HFFc6 (cell line): ENCODE measurements around the gene PRR4. TPM values are rescaled to one million over a fixed set of nuclear protein-coding genes. Genes with fewer than 3 reads are reported as not detected.

Experiments used
- DNase-seq: peaks from one replicate; pipeline ENCODE4 v3.0.0-alpha.2; 2018
- H3K27ac Mint-ChIP-seq: 2 replicates; pipeline ENCODE4 v1.8.0; 2020; ENCODE audit warnings: mild to moderate bottlenecking, mixed read lengths
- H3K27me3 Mint-ChIP-seq: 2 replicates; pipeline ENCODE4 v1.8.0; 2021; ENCODE audit warnings: mild to moderate bottlenecking, moderate library complexity, mixed read lengths; ENCODE audit not compliant: insufficient read depth
- H3K36me3 Mint-ChIP-seq: 2 replicates; pipeline ENCODE4 v1.8.0; 2021; ENCODE audit warnings: low read depth, mixed read lengths
- H3K4me1 Mint-ChIP-seq: 2 replicates; pipeline ENCODE4 v1.8.0; 2020; ENCODE audit warnings: low read depth, mixed read lengths
- H3K4me3 Mint-ChIP-seq: 2 replicates; pipeline ENCODE4 v1.8.0; 2020; ENCODE audit warnings: mild to moderate bottlenecking, moderate library complexity, mixed read lengths
- H3K9me3 Mint-ChIP-seq: 2 replicates; pipeline ENCODE4 v1.8.0; 2020; ENCODE audit warnings: mild to moderate bottlenecking, mixed read lengths
- total RNA-seq, 6 experiments: library from RNA; stranded (reverse); fragmentation: NEBNext Ultra II Directional; extraction: Animal tissue kit (Norgen Biotek cat#: 25700); gene quantifications; 2 replicates in 1 of 6; 3 replicates in 5 of 6; pipeline ENCODE4 v1.2.3, GENCODE V29; 2021
- TF ChIP-seq, protein P1 (sequence below): fragments of 200-600 bp; sonication (generic); IDR thresholded peaks from 2 replicates; pipeline ENCODE4 v1.5.0; 2021; ENCODE audit warnings: antibody characterized with exemption, mild to moderate bottlenecking

PRR4 gene
- total RNA-seq, 6 experiments from 2014 or later = 1.0 to 1.3 (median 1.2) TPM; not detected in 1

DNA sequence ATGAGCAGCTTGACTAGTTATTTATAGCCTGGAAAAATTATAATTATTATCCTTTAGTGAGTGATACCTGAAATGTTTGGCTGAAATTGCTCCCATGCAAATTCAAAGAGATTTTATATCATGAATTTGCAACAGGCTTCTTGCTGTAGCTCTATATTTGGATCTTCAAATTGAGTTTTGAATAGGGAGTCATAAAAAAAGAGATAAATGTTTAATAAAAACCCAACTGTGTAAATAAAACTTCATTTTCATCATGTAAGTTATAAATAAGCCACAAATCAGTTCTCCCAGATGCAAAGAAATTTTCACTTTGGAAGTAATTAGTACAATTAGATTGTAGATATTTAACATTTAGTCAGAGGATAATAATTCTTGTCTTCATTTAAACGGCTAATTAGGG is 42.1 kb downstream of the PRR4 start, which contains the start of gene TAS2R8:
Gene TAS2R8 (minus strand): TSS at position 101 of the 400 bp plus-strand sequence. CDS start 306 bp downstream, outside the sequence.
- TF ChIP-seq, protein P1, sequence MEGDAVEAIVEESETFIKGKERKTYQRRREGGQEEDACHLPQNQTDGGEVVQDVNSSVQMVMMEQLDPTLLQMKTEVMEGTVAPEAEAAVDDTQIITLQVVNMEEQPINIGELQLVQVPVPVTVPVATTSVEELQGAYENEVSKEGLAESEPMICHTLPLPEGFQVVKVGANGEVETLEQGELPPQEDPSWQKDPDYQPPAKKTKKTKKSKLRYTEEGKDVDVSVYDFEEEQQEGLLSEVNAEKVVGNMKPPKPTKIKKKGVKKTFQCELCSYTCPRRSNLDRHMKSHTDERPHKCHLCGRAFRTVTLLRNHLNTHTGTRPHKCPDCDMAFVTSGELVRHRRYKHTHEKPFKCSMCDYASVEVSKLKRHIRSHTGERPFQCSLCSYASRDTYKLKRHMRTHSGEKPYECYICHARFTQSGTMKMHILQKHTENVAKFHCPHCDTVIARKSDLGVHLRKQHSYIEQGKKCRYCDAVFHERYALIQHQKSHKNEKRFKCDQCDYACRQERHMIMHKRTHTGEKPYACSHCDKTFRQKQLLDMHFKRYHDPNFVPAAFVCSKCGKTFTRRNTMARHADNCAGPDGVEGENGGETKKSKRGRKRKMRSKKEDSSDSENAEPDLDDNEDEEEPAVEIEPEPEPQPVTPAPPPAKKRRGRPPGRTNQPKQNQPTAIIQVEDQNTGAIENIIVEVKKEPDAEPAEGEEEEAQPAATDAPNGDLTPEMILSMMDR = no peak
- Mint-ChIP-seq H3K36me3 (no peaks in the 10 kb centered on the region), H3K9me3 (no peaks in the 10 kb centered on the region)

DNA sequence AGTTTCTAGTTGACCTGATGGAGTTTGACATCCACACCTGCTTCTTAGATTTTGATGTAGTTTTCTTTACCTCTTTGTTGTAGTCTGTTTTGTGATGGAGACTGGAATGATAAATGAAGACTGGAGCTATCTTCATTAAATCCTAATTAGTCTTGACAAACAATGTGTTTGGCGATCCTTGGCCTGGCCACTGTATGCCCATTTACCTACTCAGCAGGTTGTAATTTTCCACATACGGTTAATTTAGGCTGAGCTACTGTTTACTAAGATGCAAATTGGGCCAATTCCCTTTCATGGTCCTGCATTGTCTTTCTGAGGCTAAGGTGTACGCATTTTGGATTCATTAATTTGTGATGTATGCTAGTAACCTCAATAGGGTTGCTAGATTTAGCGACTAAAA is 46.7 kb downstream of the PRR4 start, which contains the start of gene TAS2R7:
Gene TAS2R7 (minus strand): TSS at position 41 of the 400 bp plus-strand sequence. CDS start 57 bp downstream, outside the sequence.
- TF ChIP-seq, protein P1 = no peak
- Mint-ChIP-seq H3K4me3 (no peak within 1 kb of the TSS), H3K4me1 (no peaks in the 10 kb centered on the region), H3K36me3 (no peaks in the 10 kb centered on the region), H3K9me3 (no peaks in the 10 kb centered on the region), H3K27ac (no peak within 1 kb of the TSS), H3K27me3 (peaks cover 5% of the 10 kb centered on the region; the same call in 1 of the 2 replicates)
- no peak for DNase-seq

More for the DNA sequence above, 42.1 kb downstream of the PRR4 start, which contains the start of gene TAS2R8:
- Mint-ChIP-seq H3K4me3 (no peak within 1 kb of the TSS), H3K27me3 (peaks cover 1% of the 10 kb centered on the region; the same call in 1 of the 2 replicates), H3K27ac (no peak within 1 kb of the TSS), H3K4me1 (no peaks in the 10 kb centered on the region)
- DNase-seq = no peak

DNA sequence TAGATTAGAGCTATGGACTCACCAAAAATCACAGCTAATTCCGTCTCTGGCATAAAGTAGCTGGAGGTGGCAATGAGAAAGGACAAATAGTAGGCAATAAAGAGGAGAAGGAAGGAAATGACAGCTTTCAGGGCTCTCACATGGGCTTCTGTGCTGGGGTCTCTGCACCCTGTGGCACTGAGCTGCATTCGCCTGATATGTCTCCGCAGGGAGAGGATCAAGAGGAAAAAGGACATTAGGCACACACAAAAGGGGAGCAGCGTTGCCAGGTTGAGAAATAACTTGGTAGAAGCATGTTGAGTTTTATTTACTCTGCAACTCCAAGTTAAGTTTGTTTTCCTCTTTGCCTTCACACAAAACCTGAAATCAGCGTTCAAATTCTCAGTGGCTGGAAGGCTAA is 47.5 kb downstream of the PRR4 start:
- no peaks in the 10 kb centered on the region for H3K36me3 Mint-ChIP-seq
- H3K4me3 Mint-ChIP-seq = no peak overlapping the region
- TF ChIP-seq, protein P1 = no peak
- H3K27me3 Mint-ChIP-seq = peaks cover 5% of the 10 kb centered on the region; the same call in 1 of the 2 replicates
- no peaks in the 10 kb centered on the region for H3K4me1 Mint-ChIP-seq
- no peak overlapping the region for H3K27ac Mint-ChIP-seq
- H3K9me3 Mint-ChIP-seq = no peaks in the 10 kb centered on the region
- no peak for DNase-seq

Other genes starting within 250 kb of the PRR4 start
- gene MAGOHB, start 235.9 kb downstream of the PRR4 start, total RNA-seq = 10 to 100 TPM; 40.7 to 50.7 (median 47.4) TPM
- 1 to 10 TPM; 1.1 to 3.0 (median 1.8) TPM for gene STYK1, start 175.4 kb downstream of the PRR4 start, total RNA-seq
- gene YBX3, start 126.2 kb downstream of the PRR4 start, total RNA-seq = 100 to 1,000 TPM; 202 to 251 (median 218) TPM
- gene TAS2R7, start 46.8 kb downstream of the PRR4 start, total RNA-seq = not detected
- gene TAS2R8, start 42.2 kb downstream of the PRR4 start, total RNA-seq = not detected
- gene TAS2R9, start 39.3 kb downstream of the PRR4 start, total RNA-seq = not detected
- gene TAS2R10, start 23.1 kb downstream of the PRR4 start, total RNA-seq = under 1 TPM in 2 of 6 experiments, not detected in 4; 0.16 to 0.18 TPM
- gene PRH1, start 34.8 kb upstream of the PRR4 start, total RNA-seq = 1 to 10 TPM; 4.2 to 8.2 (median 6.4) TPM
- under 1 TPM in 4 of 6 experiments, not detected in 2; 0.17 to 0.23 (median 0.18) TPM for gene TAS2R13, start 60.1 kb upstream of the PRR4 start, total RNA-seq
- not detected for gene PRH2, start 79.8 kb upstream of the PRR4 start, total RNA-seq
- 1 to 10 TPM; 1.1 to 1.6 (median 1.5) TPM for gene TAS2R14, start 89.8 kb upstream of the PRR4 start, total RNA-seq
- under 1 TPM in 4 of 6 experiments, not detected in 2; 0.19 to 0.32 (median 0.22) TPM for gene TAS2R50, start 137.4 kb upstream of the PRR4 start, total RNA-seq
- gene TAS2R20, start 148.8 kb upstream of the PRR4 start, total RNA-seq = under 1 TPM; 0.18 to 0.47 (median 0.31) TPM
- gene TAS2R19, start 173.1 kb upstream of the PRR4 start, total RNA-seq = under 1 TPM; 0.28 to 0.97 (median 0.52) TPM
- gene TAS2R31, start 181.9 kb upstream of the PRR4 start, total RNA-seq = 1 to 10 TPM in 1 of 6 experiments, under 1 TPM in 5; 0.43 to 1.2 (median 0.63) TPM
- gene TAS2R46, start 212.8 kb upstream of the PRR4 start, total RNA-seq = under 1 TPM in 3 of 6 experiments, not detected in 3; 0.22 to 0.48 (median 0.35) TPM
- not detected for gene TAS2R43, start 242.8 kb upstream of the PRR4 start, total RNA-seq